Colonic mucosa (tissue), 4 donors: ENCODE results near the gene PPM1H. TPM values are rescaled to one million over a fixed set of nuclear protein-coding genes. Genes with fewer than 3 reads are reported as not detected.

Experiments used
- DNase-seq: peaks from one replicate; pipeline ENCODE4 v3.0.0-alpha.2; 2020
- H3K27ac ChIP-seq: fragments of 200-600 bp; one replicate; pipeline ENCODE4 v1.8.0; 2021
- H3K27me3 ChIP-seq: fragments of 200-600 bp; one replicate; pipeline ENCODE4 v1.8.0; 2021
- H3K36me3 ChIP-seq: fragments of 200-600 bp; one replicate; pipeline ENCODE4 v1.8.0; 2021
- H3K4me1 ChIP-seq: fragments of 200-600 bp; one replicate; pipeline ENCODE4 v1.8.0; 2021; ENCODE audit warnings: mild to moderate bottlenecking
- H3K4me3 ChIP-seq: fragments of 200-600 bp; one replicate; pipeline ENCODE4 v1.8.0; 2021
- H3K9ac ChIP-seq, 2 donors: one replicate each; pipeline ENCODE4 v1.7.0; 2013; ENCODE audit warnings: control low read depth in 2 of 2, low read depth in 2 of 2, low read length in 2 of 2
- H3K9me3 ChIP-seq: fragments of 200-600 bp; one replicate; pipeline ENCODE4 v1.8.0; 2021
- CTCF ChIP-seq: fragments of 200-600 bp; IDR thresholded peaks from one replicate; pipeline ENCODE4 v1.8.0; 2022; ENCODE audit warnings: antibody characterized with exemption, mild to moderate bottlenecking
- intact Hi-C: fragments of 100-400 bp; cut with DNase I; formaldehyde crosslinking; loops from one replicate; pipeline ENCODE4 v1.14.1; 2022
- total RNA-seq, 2 donors: library from RNA; stranded (reverse); fragmentation: NEBNext Ultra II Directional in 1 of 2; extraction: Animal tissue kit (Norgen Biotek cat#: 25700) in 1 of 2; gene quantifications; one replicate each; pipeline ENCODE4 v1.2.1, GENCODE V29; 2021
- donor health status: healthy.
- donor health status: DM: no; HTN: no; CAD: no.
- donor health status: DM: no; HTN: no; CAD: no.

PPM1H gene
- total RNA-seq, 2 donors from 2014 or later, result 7.4 to 8.1 TPM

DNA sequence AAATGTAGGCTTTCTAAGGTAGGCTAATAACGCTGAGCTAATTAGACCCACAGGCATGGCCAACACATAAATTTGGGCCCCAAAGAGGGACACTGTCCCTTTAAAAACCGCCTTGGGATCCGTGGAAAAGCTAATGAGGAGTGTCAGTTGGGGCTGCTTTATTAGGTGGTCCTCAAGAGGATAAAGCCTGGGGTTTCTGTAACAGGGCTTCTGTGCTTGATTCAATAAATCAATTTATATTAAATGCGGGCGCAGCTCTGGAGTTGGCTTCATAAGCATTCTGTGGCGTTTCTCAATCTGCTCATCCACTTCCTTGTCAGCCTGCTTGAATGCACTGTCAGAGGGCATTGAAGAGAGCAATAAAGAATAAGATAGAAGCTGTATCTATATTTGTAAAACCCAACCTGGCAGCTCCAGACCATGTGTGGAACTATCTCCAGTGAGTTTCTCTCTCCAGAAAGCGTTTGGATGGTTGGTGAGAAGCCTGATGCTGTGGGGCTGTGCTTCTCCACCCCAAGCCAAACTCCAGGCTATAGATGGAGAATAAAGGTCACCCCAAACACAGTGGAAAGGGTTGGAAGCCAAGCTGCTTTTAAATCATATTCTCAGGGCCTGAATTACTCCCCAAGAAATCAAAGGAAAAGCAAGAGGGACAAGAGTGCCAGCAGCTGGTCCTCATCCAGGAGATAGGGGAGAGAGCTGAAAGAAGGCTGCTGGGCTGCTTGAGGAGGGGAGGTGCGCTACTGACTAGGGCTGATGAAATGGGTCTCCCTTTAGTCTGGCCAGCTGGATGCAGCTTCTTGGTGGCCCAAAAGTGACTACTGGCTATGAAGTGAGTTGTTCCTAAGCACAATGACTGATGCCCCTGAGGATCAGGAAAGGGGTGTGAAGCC lies 222.0 kb downstream of the PPM1H start:
- no peak for DNase-seq
- no peak overlapping the region for H3K27ac ChIP-seq
- H3K36me3 ChIP-seq, result no peaks in the 10 kb centered on the region
- H3K9ac ChIP-seq, result no peak overlapping the region
- no peaks in the 10 kb centered on the region for H3K4me1 ChIP-seq
- no peaks in the 10 kb centered on the region for H3K9me3 ChIP-seq
- intact Hi-C loops, result no loop called here
- no peak for TF ChIP-seq CTCF
- no peaks in the 10 kb centered on the region for H3K27me3 ChIP-seq
- no peak overlapping the region for H3K4me3 ChIP-seq

- intact Hi-C loops, result no loop called here
Measured at GRCh38 chr12:62711631-62712241, 223.2 kb downstream of the PPM1H start.

DNA sequence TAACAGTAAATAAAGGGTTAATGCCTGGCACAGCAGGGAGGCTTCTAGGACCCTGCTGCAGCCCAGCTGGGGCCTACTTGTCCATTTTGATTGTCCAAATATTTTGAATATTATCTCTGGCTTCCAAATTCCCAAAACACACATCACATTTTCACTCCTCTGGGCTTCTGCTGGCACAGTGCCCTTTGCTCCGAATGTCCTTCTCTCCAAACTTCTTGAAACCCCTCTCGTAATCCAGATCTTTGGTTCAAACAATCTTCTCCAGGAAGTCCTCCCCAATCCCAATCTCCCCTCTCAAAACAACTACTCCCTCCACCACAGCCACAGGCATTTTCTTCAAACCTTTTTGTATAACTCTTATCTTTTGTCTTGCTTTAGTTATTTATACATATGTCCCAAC lies 225.6 kb downstream of the PPM1H start:
- no peak overlapping the region for H3K9ac ChIP-seq
- H3K9me3 ChIP-seq, result no peaks in the 10 kb centered on the region
- no peak for DNase-seq
- H3K36me3 ChIP-seq, result no peaks in the 10 kb centered on the region
- TF ChIP-seq CTCF, result no peak
- intact Hi-C loops, result no loop called here
- H3K27me3 ChIP-seq, result no peaks in the 10 kb centered on the region
- H3K4me1 ChIP-seq, result no peaks in the 10 kb centered on the region
- H3K4me3 ChIP-seq, result no peak overlapping the region
- H3K27ac ChIP-seq, result no peak overlapping the region

More at GRCh38 chr12:62711631-62712241, 223.2 kb downstream of the PPM1H start:
- Histone ChIP-seq H3K27ac (no peak overlapping the region), H3K9me3 (no peaks in the 10 kb centered on the region), H3K4me1 (no peaks in the 10 kb centered on the region), H3K9ac (no peak overlapping the region), H3K36me3 (no peaks in the 10 kb centered on the region), H3K27me3 (no peaks in the 10 kb centered on the region), H3K4me3 (no peak overlapping the region)
- no peak for DNase-seq
- TF ChIP-seq CTCF, result no peak

DNA sequence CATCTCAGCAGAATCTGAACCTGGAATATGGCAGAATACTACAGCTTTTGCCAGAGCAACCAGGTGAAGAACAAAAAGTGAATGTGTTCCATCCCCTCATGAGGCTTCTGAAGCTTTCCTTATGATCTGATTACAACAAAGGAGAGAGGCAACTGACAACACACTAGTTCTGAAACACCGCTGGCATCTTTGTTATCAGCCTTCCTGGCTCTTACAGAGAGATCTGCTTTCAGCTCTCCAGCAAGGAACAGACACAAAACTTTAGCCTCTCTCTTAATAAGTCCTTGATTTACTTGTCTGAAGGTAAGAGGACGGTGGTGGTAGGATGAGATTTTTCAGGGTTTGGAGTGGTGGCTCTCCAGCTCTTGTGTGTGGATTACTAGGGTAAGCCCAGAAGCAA lies 227.0 kb downstream of the PPM1H start:
- intact Hi-C loops, result no loop called here
- no peak overlapping the region for H3K4me3 ChIP-seq

DNA sequence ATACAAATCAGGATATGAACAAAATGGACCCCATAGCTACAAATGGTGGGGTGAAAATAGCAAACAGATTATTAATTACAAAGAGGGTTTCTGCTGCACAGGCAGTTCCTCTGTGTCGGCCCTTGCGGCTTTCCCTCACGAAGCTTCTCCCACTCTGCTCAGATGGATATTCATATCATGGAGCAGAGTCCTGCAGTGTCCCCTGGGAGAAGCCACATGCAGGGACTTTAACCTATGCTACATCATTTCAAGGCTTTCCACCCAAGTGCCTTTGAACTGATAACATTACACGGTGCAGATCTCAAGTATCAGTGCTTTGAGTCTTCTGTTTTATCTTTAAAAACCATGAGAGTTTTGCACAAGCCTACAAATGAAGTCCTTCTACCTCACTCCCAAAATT lies 229.1 kb downstream of the PPM1H start:
- H3K9ac ChIP-seq, result no peak overlapping the region

More for the DNA sequence above, 227.0 kb downstream of the PPM1H start:
- Histone ChIP-seq H3K4me1 (no peaks in the 10 kb centered on the region), H3K9ac (no peak overlapping the region), H3K36me3 (no peaks in the 10 kb centered on the region), H3K27me3 (no peaks in the 10 kb centered on the region), H3K9me3 (no peaks in the 10 kb centered on the region), H3K27ac (no peak overlapping the region)
- no peak for TF ChIP-seq CTCF
- no peak for DNase-seq

More for the DNA sequence above, 229.1 kb downstream of the PPM1H start:
- Histone ChIP-seq H3K36me3 (no peaks in the 10 kb centered on the region), H3K27ac (no peak overlapping the region), H3K9me3 (no peaks in the 10 kb centered on the region), H3K4me3 (no peak overlapping the region), H3K4me1 (no peaks in the 10 kb centered on the region), H3K27me3 (no peaks in the 10 kb centered on the region)
- no peak for DNase-seq
- TF ChIP-seq CTCF, result no peak
- intact Hi-C loops, result no loop called here
